ENCODE measurements around the gene DSPP. TPM values are rescaled to one million over a fixed set of nuclear protein-coding genes. Genes with fewer than 3 reads are reported as not detected.

DSPP gene
- total RNA-seq, 1 experiment from 2014 or later, result not detected

- ChIA-PET POLR2A (no interaction called here), CTCF (no interaction called here)
- TF ChIP-seq ATF2 (CRISPR knock-in tag; IDR thresholded peaks at IDR 0.05; ENCODE audit: borderline replicate concordance, low read depth) (no peak), CREM (CRISPR knock-in tag; IDR thresholded peaks at IDR 0.05) (no peak)
- DNase-seq (ENCODE audit: low spot score), result no peak
- H3K27ac Mint-ChIP-seq, result no peak overlapping the region
- peaks cover 16% of the 10 kb centered on the region for H3K4me1 Mint-ChIP-seq
- no peak for ATAC-seq
- H3K36me3 Mint-ChIP-seq, result no peaks in the 10 kb centered on the region
- no peak overlapping the region for H3K4me3 Mint-ChIP-seq
- peaks cover 14% of the 10 kb centered on the region for H3K9me3 Mint-ChIP-seq
- H3K27me3 Mint-ChIP-seq (ENCODE audit: low read depth), result no peaks in the 10 kb centered on the region
These were observed 51.1 kb downstream of the DSPP start for GRCh38 chr4:87659247-87659931.

- Mint-ChIP-seq H3K4me1 (peaks cover 3% of the 10 kb centered on the region), H3K36me3 (no peaks in the 10 kb centered on the region), H3K27me3 (ENCODE audit: low read depth) (no peaks in the 10 kb centered on the region), H3K9me3 (peaks cover 14% of the 10 kb centered on the region), H3K27ac (no peak overlapping the region), H3K4me3 (no peak overlapping the region)
- ATAC-seq (no peak), DNase-seq (ENCODE audit: low spot score) (no peak)
- POLR2A ChIA-PET, result no interaction called here
- TF ChIP-seq, protein P1, sequence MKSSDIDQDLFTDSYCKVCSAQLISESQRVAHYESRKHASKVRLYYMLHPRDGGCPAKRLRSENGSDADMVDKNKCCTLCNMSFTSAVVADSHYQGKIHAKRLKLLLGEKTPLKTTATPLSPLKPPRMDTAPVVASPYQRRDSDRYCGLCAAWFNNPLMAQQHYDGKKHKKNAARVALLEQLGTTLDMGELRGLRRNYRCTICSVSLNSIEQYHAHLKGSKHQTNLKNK (CRISPR knock-in tag; IDR thresholded peaks at IDR 0.05), result no peak
- TF ChIP-seq ZNF416 (CRISPR knock-in tag; IDR thresholded peaks at IDR 0.05), result no peak
- TF ChIP-seq CREM (CRISPR knock-in tag; IDR thresholded peaks at IDR 0.05), result no peak
- CTCF ChIA-PET, result no interaction called here
These were observed 54.5 kb downstream of the DSPP start for GRCh38 chr4:87662871-87663270.

Other genes with a start within 250 kb of the DSPP start
- 14.0 to 16.4 TPM (median 14.8 TPM) in 3 replicates for gene HSD17B11, start 217.3 kb upstream of the DSPP start, total RNA-seq (2021)
- 25.4 to 33.3 TPM (median 27.2 TPM) in 3 replicates for gene NUDT9, start 186.0 kb upstream of the DSPP start, total RNA-seq (2021)
- 0.82 to 0.89 TPM (median 0.85 TPM) in 3 replicates for gene SPARCL1, start 79.2 kb upstream of the DSPP start, total RNA-seq (2021)
- gene DMP1, start 41.8 kb downstream of the DSPP start, total RNA-seq (2021), result 0.11 TPM in 1 of 3 replicates, not detected in the others
- gene IBSP, start 191.0 kb downstream of the DSPP start, total RNA-seq (2021), result not detected in 3 replicates
- not detected in 3 replicates for gene MEPE, start 224.4 kb downstream of the DSPP start, total RNA-seq (2021)